Calu3 (cell line): ENCODE data around the gene KMT2C. TPM values are rescaled to one million over a fixed set of nuclear protein-coding genes. Genes with fewer than 3 reads are reported as not detected.
"Not testable (repeated sequence)": the region's sequence is repeated elsewhere in the genome, so short reads cannot be mapped to it uniquely, and the experiment has no call there.

Source experiments
- BruUV-seq: library from RNA; stranded (reverse); fragments of 400-500 nt; replicated peaks from 2 replicates; lab custom pipeline; 2021; lab: Mats Ljungman, UMichigan
- CTCF ChIA-PET: fragments of 300-600 bp; sonication (Branson Sonifier 250); formaldehyde crosslinking; loops from one replicate; lab custom pipeline; 2022; ENCODE audit warnings: antibody characterized with exemption; lab: Charles Lee
- DNase-seq: peaks from one replicate; pipeline ENCODE4 v3.0.0; 2022
- H3K27ac Mint-ChIP-seq: one replicate; pipeline ENCODE4 v1.8.0; 2022; ENCODE audit warnings: mixed read lengths; ENCODE audit not compliant: unreplicated experiment
- H3K27me3 Mint-ChIP-seq: one replicate; pipeline ENCODE4 v1.8.0; 2022; ENCODE audit warnings: mixed read lengths; ENCODE audit not compliant: unreplicated experiment
- H3K36me3 Mint-ChIP-seq: one replicate; pipeline ENCODE4 v1.8.0; 2022; ENCODE audit warnings: mild to moderate bottlenecking, moderate library complexity, mixed read lengths; ENCODE audit not compliant: insufficient read depth, unreplicated experiment
- H3K4me1 Mint-ChIP-seq: one replicate; pipeline ENCODE4 v1.8.0; 2022; ENCODE audit warnings: mild to moderate bottlenecking, low read depth, mixed read lengths; ENCODE audit not compliant: unreplicated experiment
- H3K4me3 Mint-ChIP-seq: one replicate; pipeline ENCODE4 v1.8.0; 2022; ENCODE audit warnings: mild to moderate bottlenecking, low read depth, moderate library complexity, mixed read lengths; ENCODE audit not compliant: unreplicated experiment
- H3K9me3 Mint-ChIP-seq: one replicate; pipeline ENCODE4 v1.8.0; 2022; ENCODE audit warnings: low read depth, mixed read lengths; ENCODE audit not compliant: unreplicated experiment
- CTCF ChIP-seq: fragments of 200-600 bp; IDR thresholded peaks from one replicate; pipeline ENCODE4 v1.8.0; 2022; ENCODE audit warnings: antibody characterized with exemption; ENCODE audit not compliant: unreplicated experiment
- intact Hi-C: fragments of 100-400 bp; cut with micrococcal nuclease; formaldehyde crosslinking; loops from one replicate; pipeline ENCODE4 v1.10.0; 2022; ENCODE audit not compliant: unreplicated experiment
- total RNA-seq: library from RNA; stranded (reverse); gene quantifications from 2 replicates; pipeline ENCODE4 v1.2.3, GENCODE V29; 2022

Gene KMT2C
- total RNA-seq, 1 experiment from 2014 or later = 73.4 TPM

DNA sequence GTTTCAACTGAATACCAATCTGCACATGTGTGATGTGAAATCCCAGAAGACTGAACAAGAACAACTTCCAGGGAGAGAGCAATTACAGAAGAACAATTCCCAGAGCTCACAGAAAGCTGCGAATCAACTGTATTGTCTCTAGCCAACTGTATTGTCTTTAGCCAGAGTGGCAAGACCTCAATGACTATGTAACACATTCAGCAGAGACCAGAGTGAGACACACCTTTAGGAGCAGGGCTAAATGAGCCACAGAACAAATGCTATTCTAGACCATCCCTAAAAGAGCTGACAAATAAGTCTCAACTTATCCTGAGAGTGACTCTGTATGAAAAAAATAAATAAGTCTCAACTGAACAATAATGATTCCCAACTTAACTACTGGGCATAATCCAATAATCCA, 72.0 kb downstream of the KMT2C start:
- BruUV-seq = no TSS peak

DNA sequence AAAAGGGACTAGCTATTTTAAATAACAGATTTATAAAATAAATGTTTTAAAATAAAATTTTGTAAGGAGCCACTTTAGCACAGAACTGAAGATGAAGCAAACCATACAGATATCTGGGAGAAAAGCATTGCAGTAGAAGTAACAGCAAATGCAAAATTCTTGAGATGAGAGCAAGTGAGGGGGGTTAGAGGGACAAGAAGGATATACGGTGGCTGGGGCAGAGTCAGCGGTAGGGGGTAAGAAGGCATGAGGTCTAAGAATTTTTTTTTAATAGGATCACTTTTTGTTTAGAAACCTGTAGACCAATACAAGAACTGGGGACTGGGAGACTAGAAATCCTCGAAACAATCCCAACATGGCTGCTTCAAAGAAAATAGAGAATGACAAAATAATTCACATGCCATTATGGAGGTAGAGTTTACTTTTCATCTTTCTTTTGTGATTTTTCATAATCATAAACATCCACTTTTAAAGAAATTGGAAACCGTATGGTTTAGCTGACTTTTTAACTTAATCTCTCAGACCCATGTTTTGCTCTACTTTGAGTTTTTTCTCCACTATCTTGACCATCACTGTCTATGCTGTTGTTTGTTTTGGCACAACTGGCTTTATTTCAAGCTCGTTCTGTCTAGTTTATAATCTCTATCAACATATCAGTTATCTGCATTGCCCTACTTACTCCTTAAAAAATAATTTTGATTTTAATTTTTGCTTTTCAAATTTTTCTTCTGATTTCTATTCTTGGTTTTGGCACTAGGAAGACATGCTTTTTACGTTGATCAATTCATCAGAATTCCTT, 73.5 kb downstream of the KMT2C start:
- no peaks in the 10 kb centered on the region for H3K27me3 Mint-ChIP-seq
- TF ChIP-seq CTCF = no peak
- H3K9me3 Mint-ChIP-seq = no peaks in the 10 kb centered on the region
- BruUV-seq = no TSS peak
- CTCF ChIA-PET = no interaction called here
- H3K27ac Mint-ChIP-seq = no peak overlapping the region
- H3K4me3 Mint-ChIP-seq = no peak overlapping the region
- peaks cover 5% of the 10 kb centered on the region for H3K36me3 Mint-ChIP-seq
- intact Hi-C loops = no loop called here
- no peak for DNase-seq
- H3K4me1 Mint-ChIP-seq = peaks cover 17% of the 10 kb centered on the region

More for the DNA sequence above, 72.0 kb downstream of the KMT2C start:
- no peak for DNase-seq
- H3K9me3 Mint-ChIP-seq = no peaks in the 10 kb centered on the region
- H3K27me3 Mint-ChIP-seq = no peaks in the 10 kb centered on the region
- H3K4me3 Mint-ChIP-seq = no peak overlapping the region
- CTCF ChIA-PET = no interaction called here
- H3K4me1 Mint-ChIP-seq = peaks cover 17% of the 10 kb centered on the region
- H3K27ac Mint-ChIP-seq = no peak overlapping the region
- TF ChIP-seq CTCF = no peak
- peaks cover 5% of the 10 kb centered on the region for H3K36me3 Mint-ChIP-seq
- intact Hi-C loops = no loop called here

GRCh38 chr7:152355474-152356057, 80.2 kb downstream of the KMT2C start:
- DNase-seq = no peak
- CTCF ChIA-PET = interaction anchor here (0.6 kb wide), 1 partner anchor 167 kb away, joined by 3 read pairs; no protein-coding TSS in a partner anchor
- BruUV-seq = no TSS peak
- peaks cover 11% of the 10 kb centered on the region for H3K4me1 Mint-ChIP-seq
- H3K4me3 Mint-ChIP-seq = no peak overlapping the region
- intact Hi-C loops = no loop called here
- H3K27me3 Mint-ChIP-seq = no peaks in the 10 kb centered on the region
- no peak for TF ChIP-seq CTCF
- peaks cover 15% of the 10 kb centered on the region for H3K36me3 Mint-ChIP-seq
- no peak overlapping the region for H3K27ac Mint-ChIP-seq
- H3K9me3 Mint-ChIP-seq = peaks cover 5% of the 10 kb centered on the region

- H3K27ac Mint-ChIP-seq = no peak overlapping the region
- DNase-seq = no peak
- no TSS peak for BruUV-seq
- peaks cover 5% of the 10 kb centered on the region for H3K9me3 Mint-ChIP-seq
- no peaks in the 10 kb centered on the region for H3K27me3 Mint-ChIP-seq
- TF ChIP-seq CTCF = no peak
- intact Hi-C loops = no loop called here
- H3K4me3 Mint-ChIP-seq = no peak overlapping the region
- peaks cover 15% of the 10 kb centered on the region for H3K36me3 Mint-ChIP-seq
- H3K4me1 Mint-ChIP-seq = peaks cover 11% of the 10 kb centered on the region
- CTCF ChIA-PET = interaction anchor here (0.6 kb wide), 1 partner anchor 164 kb away, joined by 3 read pairs; no protein-coding TSS in a partner anchor
Observed at GRCh38 chr7:152354061-152354460, 81.7 kb downstream of the KMT2C start.

- peaks cover 11% of the 10 kb centered on the region for H3K4me1 Mint-ChIP-seq
- H3K27me3 Mint-ChIP-seq, CTCF ChIA-PET, H3K9me3 Mint-ChIP-seq, BruUV-seq, H3K27ac Mint-ChIP-seq, DNase-seq, intact Hi-C loops, H3K4me3 Mint-ChIP-seq: not testable (repeated sequence)
- peaks cover 15% of the 10 kb centered on the region for H3K36me3 Mint-ChIP-seq
Observed at GRCh38 chr7:152353281-152353680, 82.5 kb downstream of the KMT2C start.

DNA sequence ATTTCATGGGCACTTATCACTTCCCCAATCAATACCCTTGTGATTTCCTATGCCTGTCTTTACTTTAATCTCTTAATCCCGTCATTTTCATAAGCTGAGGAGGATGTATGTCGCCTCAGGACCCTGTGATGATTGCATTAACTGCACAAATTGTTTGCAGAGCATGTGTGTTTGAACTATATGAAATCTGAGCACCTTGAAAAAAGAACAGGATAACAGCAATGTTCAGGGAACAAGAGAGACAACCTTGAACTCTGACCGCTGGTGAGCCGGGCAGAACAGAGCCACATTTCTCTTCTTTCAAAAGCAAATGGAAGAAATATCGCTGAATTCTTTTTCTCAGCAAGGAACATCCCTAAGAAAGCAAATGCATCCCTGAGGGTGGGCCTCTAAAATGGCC, 84.1 kb downstream of the KMT2C start:
- H3K27ac Mint-ChIP-seq, intact Hi-C loops, H3K27me3 Mint-ChIP-seq, CTCF ChIA-PET, H3K9me3 Mint-ChIP-seq, H3K4me3 Mint-ChIP-seq, DNase-seq, BruUV-seq: not testable (repeated sequence)
- peaks cover 15% of the 10 kb centered on the region for H3K36me3 Mint-ChIP-seq
- H3K4me1 Mint-ChIP-seq = peaks cover 11% of the 10 kb centered on the region
